ENCODE results near the gene FAS.
"Not testable (repeated sequence)": the region's sequence is repeated elsewhere in the genome, so short reads cannot be mapped to it uniquely, and the experiment has no call there.

The FAS gene

GRCh38 chr10:88995156-88995876 lies 4.7 kb downstream of the FAS start:
- DNase-seq = peak; percentile 16

DNA sequence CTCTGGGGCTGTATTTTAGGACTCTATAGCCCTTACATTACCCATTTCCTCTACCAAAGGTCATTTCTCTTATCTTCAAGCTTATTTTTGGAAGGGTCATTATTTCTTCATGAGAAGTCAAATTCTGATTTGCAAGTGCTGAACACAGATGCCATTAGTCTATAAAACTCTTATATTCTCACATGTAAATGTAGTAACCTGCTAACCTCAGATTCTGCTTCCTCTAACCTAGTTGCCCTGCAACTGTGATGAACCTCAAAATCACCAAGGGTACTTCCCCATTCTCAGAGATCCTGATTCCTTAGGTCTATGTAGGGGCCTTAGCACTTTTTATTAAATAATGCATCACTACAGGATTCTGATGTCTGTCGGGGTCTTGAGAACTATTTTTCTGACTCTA lies 6.3 kb downstream of the FAS start:
- no peak for DNase-seq

DNA sequence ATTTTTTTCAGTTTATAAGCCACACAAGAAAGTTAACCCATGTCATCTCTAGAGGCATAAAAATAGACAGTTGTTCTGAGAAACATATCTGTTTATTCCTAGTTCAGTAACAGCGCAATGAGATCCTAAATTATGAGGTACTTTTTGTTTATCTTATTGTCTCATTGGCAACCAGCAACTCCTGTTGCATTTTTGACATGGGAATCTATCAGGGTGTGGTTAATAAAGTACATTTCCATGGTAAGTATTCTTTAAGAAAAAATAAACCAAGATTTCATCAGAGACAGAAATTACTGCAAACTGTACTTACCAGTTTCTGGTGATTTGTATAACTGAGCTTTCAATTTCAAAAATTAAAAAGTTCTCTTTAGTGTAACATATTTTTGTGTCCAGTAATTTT lies 9.0 kb downstream of the FAS start:
- DNase-seq = no peak

- peak; percentile 31 for DNase-seq
These were observed 10.6 kb downstream of the FAS start for GRCh38 chr10:89001024-89001728.

DNA sequence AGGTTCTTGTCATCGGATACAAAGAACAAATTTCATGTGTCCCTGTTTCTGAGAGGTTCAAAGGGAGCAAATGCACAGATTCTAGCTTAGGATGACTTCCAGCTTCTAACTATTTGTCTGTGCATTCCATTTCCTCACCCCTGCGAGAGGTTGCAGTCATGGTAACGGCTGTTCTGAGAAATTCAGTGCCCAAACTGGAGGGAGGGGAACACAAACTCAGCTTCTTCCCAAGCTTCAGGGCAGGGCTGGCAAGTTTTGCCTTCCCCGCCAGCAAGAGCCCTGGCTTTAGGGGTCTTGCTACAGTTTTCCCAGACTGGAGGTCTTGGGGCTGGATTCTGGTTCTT lies 11.1 kb downstream of the FAS start:
- DNase-seq = no peak

DNA sequence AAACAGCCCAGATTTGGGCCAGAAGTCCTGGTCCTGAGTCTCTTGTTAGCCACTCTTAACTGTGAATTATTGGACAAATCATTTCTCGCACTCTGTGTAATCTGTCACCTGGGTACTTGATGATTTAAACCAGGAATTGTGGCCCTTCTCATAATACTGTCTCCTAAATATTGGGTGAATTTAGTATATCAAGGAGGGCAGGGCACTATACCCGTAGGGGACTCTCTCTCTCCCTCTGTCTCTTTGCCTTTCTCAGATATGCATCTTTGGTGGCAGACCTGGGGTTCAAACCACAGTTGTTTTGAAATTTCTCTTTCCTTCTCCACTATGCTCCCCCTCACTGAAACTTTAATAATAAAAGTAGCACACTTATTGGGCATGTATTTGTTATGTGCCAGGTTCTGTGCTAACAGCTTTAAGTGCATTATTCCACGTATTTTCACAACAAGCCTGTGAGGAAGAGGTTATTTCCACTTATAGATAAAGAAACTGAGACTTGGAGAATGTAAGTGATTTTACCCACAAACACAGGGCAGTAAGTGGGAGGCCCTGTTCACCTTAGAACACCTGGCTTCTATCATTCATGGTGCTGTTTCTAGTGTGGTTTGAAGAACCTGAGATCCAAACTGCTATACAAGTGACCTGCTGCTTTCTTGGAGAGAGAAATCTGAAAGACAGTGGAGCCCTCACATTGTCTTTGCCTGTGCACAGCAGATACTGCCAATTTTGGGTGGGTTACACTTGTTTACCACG lies 11.8 kb downstream of the FAS start:
- no peak for DNase-seq

DNA sequence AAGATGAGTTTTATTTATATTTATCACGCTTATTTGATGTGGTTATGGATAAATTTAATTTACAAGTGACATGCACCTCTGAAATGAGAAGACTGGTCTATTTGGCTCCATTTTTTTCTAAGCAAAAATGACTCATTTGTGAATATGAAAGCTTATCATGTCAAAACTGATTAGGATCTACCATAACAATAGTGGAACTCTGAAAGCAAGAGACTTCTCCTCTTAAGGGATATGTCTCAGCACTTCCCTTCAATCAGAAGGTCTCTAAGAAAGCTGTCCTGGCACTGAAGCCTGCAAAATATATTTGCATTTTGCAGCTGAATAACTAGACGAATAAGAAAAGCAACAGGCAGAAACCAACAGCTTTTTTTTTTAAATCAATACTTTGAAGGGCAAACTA lies 12.7 kb downstream of the FAS start:
- DNase-seq = no peak

DNA sequence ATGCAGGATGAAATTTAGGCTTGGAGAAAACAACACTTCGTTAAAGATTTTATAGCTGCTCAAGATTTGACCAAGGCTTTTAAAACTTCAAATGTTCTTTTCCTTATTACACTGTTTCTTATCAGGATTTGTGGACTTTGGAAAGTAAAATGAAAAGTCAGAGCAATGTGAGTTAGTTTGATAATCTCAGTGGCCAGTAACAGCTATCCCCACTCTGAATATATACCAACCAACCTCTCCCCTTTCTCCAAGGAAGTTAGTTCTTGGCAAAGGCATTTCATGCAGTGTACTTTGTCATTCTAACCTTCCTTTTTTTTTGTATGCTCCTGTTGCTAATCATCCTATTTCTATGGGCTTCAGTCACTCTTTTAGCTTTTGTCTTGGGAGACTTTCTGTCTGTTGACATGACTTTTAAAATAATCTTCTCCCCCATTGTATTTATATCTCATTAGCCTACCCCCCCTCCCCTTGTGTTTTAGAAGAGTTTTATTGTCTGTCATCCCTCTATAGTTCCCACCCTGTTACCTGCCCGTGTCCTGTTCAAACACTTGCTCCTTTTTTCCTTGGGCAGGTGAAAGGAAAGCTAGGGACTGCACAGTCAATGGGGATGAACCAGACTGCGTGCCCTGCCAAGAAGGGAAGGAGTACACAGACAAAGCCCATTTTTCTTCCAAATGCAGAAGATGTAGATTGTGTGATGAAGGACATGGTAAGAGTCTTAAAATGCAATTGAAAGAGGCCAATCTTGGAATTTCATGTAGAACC lies 16.7 kb downstream of the FAS start:
- DNase-seq = no peak

- DNase-seq = not testable (repeated sequence)
These were observed 28.2 kb downstream of the FAS start for GRCh38 chr10:89018700-89019346.

- DNase-seq = no peak
These were observed 29.1 kb downstream of the FAS start for GRCh38 chr10:89019569-89020327.

DNA sequence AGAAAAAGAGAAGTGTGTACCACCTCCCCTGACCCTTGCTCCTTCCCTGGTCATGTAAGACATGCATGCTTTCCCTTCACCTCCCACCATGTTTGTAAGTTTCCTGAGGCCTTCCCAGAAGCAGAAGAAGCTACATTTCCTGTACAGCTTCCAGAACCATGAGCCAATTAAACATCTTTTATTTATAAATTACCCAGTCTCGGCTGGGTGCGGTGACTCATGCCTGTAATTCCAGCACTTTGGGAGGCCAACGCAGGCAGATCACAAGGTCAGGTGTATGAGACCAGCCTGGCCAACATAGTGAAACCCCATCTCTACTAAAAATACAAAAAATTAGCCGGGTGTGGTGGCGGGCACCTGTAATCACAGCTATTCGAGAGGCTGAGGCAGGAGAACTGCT lies 30.9 kb downstream of the FAS start:
- DNase-seq = not testable (repeated sequence)

GRCh38 chr10:89022734-89023133 lies 32.1 kb downstream of the FAS start:
- DNase-seq = no peak

GRCh38 chr10:89025453-89025852 lies 34.9 kb downstream of the FAS start:
- no peak for DNase-seq

DNA sequence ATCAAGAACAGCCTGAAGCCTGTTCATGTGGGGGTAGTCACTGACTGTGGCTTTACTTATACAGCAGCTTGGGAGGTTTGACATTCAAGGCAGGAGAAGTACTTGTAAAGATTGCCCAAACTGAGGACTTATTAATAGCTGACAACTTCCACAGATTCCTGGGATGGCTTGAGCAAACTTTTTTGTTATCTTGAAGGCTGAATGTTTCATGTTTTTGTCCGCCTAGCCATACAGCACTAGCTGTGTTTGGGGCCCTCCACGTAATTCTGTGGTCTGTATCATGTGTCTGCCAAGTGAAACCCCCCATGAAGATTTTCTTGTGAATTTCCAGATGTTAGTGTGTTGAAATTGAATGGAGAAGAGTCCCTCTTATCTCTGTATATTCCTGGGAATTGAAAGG lies 38.6 kb downstream of the FAS start:
- no peak for DNase-seq

DNA sequence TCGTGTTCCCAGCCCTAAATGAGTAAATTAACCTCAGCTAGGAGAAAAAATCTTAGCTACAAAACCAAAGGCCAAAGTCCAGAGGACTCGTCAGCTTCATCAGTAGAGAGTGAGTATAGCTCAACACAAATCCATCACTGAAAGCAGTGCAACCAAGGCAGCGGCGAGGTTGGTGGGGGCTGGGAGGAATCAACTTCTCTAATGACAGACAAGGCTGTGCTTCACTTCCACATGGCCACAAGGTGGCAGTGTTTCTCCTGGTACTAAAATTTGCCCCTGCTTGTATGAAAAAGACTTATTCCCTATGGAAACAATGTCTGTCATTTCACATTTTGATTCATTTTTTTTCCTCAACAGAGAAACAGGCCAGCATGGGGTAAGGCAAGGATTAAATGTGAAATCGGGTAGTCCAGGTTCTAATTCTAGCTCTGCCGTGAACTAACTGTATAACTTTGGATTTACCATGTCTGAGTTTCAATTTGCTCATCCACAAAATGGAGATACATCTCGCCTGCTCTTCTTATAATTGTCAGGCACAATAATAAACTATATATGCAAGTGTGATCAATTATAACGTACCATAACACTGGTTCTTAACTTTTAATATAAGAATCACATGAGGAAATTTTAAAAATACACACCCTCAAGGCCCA lies 39.3 kb downstream of the FAS start:
- DNase-seq = peak; percentile 72

- DNase-seq = no peak
These were observed 40.2 kb downstream of the FAS start for GRCh38 chr10:89030791-89031190.

DNA sequence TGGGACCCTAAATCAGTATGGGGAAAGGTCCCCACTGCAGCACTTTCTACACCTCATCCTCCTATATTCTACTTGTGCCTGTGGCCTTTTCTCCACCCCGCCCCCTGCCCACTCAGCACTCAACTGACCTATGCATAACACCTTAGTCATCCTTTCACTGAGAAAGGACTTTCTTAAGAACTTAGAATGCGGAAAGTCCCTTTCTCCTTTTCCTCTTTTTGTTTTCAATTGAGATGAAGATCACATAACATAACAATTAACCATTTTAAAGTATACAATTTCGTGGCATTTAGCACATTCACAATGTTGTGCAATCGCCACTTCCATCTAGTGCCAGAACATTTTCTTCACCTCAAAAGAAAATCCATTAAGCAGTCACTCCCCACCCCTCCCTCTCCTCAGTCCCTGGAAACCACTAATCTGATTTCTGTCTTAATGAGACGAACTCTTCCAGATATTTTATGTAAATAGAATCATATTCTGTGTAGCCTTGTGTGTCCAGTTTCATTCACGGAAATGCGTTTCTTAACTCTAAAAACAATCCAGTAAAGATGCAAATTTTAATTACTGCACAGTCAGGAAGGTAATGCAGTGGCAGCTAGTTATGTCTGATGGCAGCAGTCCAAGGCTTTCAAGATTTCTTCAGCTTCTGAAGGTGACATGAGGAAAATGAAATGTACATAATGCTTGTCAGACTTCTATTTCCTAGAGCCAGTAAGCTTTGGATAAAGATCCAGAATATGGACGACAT lies 41.7 kb downstream of the FAS start:
- peak; percentile 75 for DNase-seq

DNA sequence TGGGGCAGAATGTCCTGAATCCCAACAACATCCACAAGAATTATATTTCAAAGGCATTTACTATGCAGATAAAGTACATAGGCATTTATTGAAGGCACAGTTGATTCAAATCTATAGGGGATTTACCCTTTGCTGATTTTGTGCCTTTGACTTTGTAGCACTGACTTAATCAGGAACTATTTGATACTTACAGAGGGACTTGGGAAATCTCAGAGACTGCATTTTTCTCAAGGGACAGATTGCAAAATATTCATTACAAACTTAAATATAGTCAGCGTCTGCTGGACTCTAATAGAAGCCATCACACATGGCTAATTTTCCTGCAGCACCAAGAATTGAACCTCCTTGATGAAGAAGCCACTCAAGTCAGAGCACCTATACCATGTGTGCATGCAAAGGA lies 44.9 kb downstream of the FAS start:
- DNase-seq = no peak

- no peak for DNase-seq
These were observed 46.5 kb downstream of the FAS start for GRCh38 chr10:89037096-89037495.

GRCh38 chr10:89042562-89042961 lies 52.0 kb downstream of the FAS start:
- no peak for DNase-seq

GRCh38 chr10:89043052-89043451 lies 52.5 kb downstream of the FAS start:
- DNase-seq = no peak
